Measurements from ENCODE around the gene ASCL5. TPM values are rescaled to one million over a fixed set of nuclear protein-coding genes. Genes with fewer than 3 reads are reported as not detected.
A peak's percentile ranks its signal among the peaks of the same experiment; 100 is the strongest.

The ASCL5 gene
- total RNA-seq, 1 experiment from 2014 or later = 0.15 TPM

GRCh38 chr1:201139756-201140155 is 12.8 kb upstream of the ASCL5 start:
- H2BK120ac ChIP-seq (ENCODE audit: low read depth, low read length, poor library complexity, severe bottlenecking) = no peak overlapping the region
- no peak overlapping the region for H3K4ac ChIP-seq (ENCODE audit: low read depth, low read length)
- no peaks in the 10 kb centered on the region for H3K79me1 ChIP-seq (ENCODE audit: insufficient read depth, low read depth, low read length, poor library complexity, severe bottlenecking)
- no peak overlapping the region for H4K91ac ChIP-seq (ENCODE audit: insufficient read length, low read depth, low read length)
- no peak overlapping the region for H2AFZ ChIP-seq (ENCODE audit: low read length)
- Mint-ChIP-seq H3K4me3 (no peak overlapping the region), H3K36me3 (ENCODE audit: insufficient read depth in 1 of 3, low read depth in 3 of 3) (peaks cover 42 to 84% (median 82%) of the 10 kb centered on the region in 3 experiments; a peak in 6 of 7 replicates), H3K4me1 (no peaks in the 10 kb centered on the region), H3K27ac (peak overlapping the region in 1 of 3 experiments; percentile 85; a peak in 1 of 7 replicates), H3K27me3 (ENCODE audit: low read depth) (no peaks in the 10 kb centered on the region), H3K9me3 (no peaks in the 10 kb centered on the region)
- DNase-seq = no peak
- H3K14ac ChIP-seq (ENCODE audit: insufficient read depth, low read length) = no peak overlapping the region
- no peak overlapping the region for H3K23ac ChIP-seq (ENCODE audit: insufficient read length, low read depth, low read length)
- no peak overlapping the region for H2BK5ac ChIP-seq (ENCODE audit: insufficient read length, low read length)
- H4K20me1 ChIP-seq (ENCODE audit: control insufficient read depth, insufficient read depth, insufficient read length) = no peaks in the 10 kb centered on the region
- no peak overlapping the region for H3K4me2 ChIP-seq (ENCODE audit: insufficient read depth, insufficient read length, low read length)
- TF ChIP-seq CTCF (conservative IDR thresholded peaks at IDR 0.05) = no peak
- no peak overlapping the region for H3K18ac ChIP-seq (ENCODE audit: insufficient read length, low read depth, low read length)
- no peak overlapping the region for H2BK15ac ChIP-seq (ENCODE audit: low read depth, low read length)
- no peak overlapping the region for H2BK20ac ChIP-seq (ENCODE audit: low read depth, low read length, poor library complexity, severe bottlenecking)
- H3T11ph ChIP-seq (ENCODE audit: low read length) = no peak overlapping the region
- no peak overlapping the region for H4K5ac ChIP-seq (ENCODE audit: insufficient read length, low read depth, low read length)
- H3K79me2 ChIP-seq (ENCODE audit: insufficient read depth, low read length) = no peaks in the 10 kb centered on the region
- H3K27ac ChIP-seq (ENCODE audit: insufficient read length, low read depth, low read length) = no peak overlapping the region
- H3K4me1 ChIP-seq (ENCODE audit: insufficient read depth, low read length) = no peaks in the 10 kb centered on the region
- no peaks in the 10 kb centered on the region for H3K9me3 ChIP-seq (ENCODE audit: control insufficient read depth, low read depth, low read length)
- H4K8ac ChIP-seq (replicated peaks; ENCODE audit: insufficient read length, low read depth, low read length) = no peak overlapping the region
- H3K9ac ChIP-seq (ENCODE audit: extremely low read depth, insufficient read length, low read length) = no peak overlapping the region
- H3K23me2 ChIP-seq (ENCODE audit: insufficient read length, low read depth, low read length, poor library complexity, severe bottlenecking) = no peaks in the 10 kb centered on the region
- no peak overlapping the region for H3K56ac ChIP-seq (ENCODE audit: insufficient read length, low read depth, low read length)
- no CpG with 5 or more reads among the region's 9 CpGs for WGBS (ENCODE audit: extremely low coverage, insufficient read length, low lambda C conversion rate)
- no peaks in the 10 kb centered on the region for H3K27me3 ChIP-seq (ENCODE audit: insufficient read depth, low read length)
- H2BK12ac ChIP-seq (ENCODE audit: insufficient read length, low read depth, low read length) = no peak overlapping the region
- H2AK5ac ChIP-seq (ENCODE audit: insufficient read length, low read length) = no peak overlapping the region
